GM12872 (cell line): Measurements from ENCODE around the gene IL1R2.

Source experiments
- CTCF ChIP-seq: IDR thresholded peaks from 3 replicates; pipeline ENCODE4 v1.5.1; 2011; ENCODE audit warnings: low read depth, mild to moderate bottlenecking, low read length, moderate library complexity; ENCODE audit not compliant: insufficient read depth

IL1R2 gene

GRCh38 chr2:102069311-102069974 lies 77.7 kb downstream of the IL1R2 start:
- TF ChIP-seq CTCF, result no peak

- no peak for TF ChIP-seq CTCF
Observed at GRCh38 chr2:102070058-102070642, 78.4 kb downstream of the IL1R2 start.

GRCh38 chr2:102072741-102073140 lies 81.0 kb downstream of the IL1R2 start:
- no peak for TF ChIP-seq CTCF

- no peak for TF ChIP-seq CTCF
Observed at GRCh38 chr2:102073168-102073724, 81.5 kb downstream of the IL1R2 start.

- TF ChIP-seq CTCF, result peak; percentile 36; the same call in 2 of the 3 replicates
Observed at GRCh38 chr2:102074152-102074783, 82.5 kb downstream of the IL1R2 start.

- no peak for TF ChIP-seq CTCF
Observed at GRCh38 chr2:102075479-102075878, 83.7 kb downstream of the IL1R2 start.

- TF ChIP-seq CTCF, result no peak
Observed at GRCh38 chr2:102076512-102076911, 84.8 kb downstream of the IL1R2 start.
